Gastroesophageal sphincter (tissue), 4 donors: ENCODE data around the gene CDH13. TPM values are rescaled to one million over a fixed set of nuclear protein-coding genes. Genes with fewer than 3 reads are reported as not detected.

ENCODE experiments used
- ATAC-seq: fragments of 150-250 bp; one replicate; pipeline ENCODE4 v1.9.1; 2016; ENCODE audit warnings: mild to moderate bottlenecking, moderate library complexity
- H3K27ac ChIP-seq, 4 donors: fragments of 200-600 bp; sonication (generic) in 3 of 4; 1 replicate in 3 of 4; 2 replicates in 1 of 4; pipeline ENCODE4 v1.5.1; 2016 to 2019
- H3K27me3 ChIP-seq: fragments of 200-600 bp; sonication (generic); one replicate; pipeline ENCODE4 v1.5.1; 2019
- H3K36me3 ChIP-seq, 2 donors: fragments of 200-600 bp; sonication (generic); one replicate each; pipeline ENCODE4 v1.5.1; 2019; ENCODE audit warnings: control low read depth in 1 of 2
- H3K4me1 ChIP-seq, 3 donors: fragments of 200-600 bp; sonication (generic); 1 replicate in 2 of 3; 2 replicates in 1 of 3; pipeline ENCODE4 v1.5.1; 2016 to 2019; ENCODE audit warnings: control low read depth in 2 of 3
- H3K4me3 ChIP-seq, 2 donors: fragments of 200-600 bp; sonication (generic); one replicate each; pipeline ENCODE4 v1.5.1; 2019; ENCODE audit warnings: mild to moderate bottlenecking in 1 of 2, moderate library complexity in 1 of 2
- H3K9me3 ChIP-seq, 3 donors: fragments of 200-600 bp; sonication (generic); one replicate each; pipeline ENCODE4 v1.5.1; 2017 to 2019; ENCODE audit warnings: control low read depth in 2 of 3
- CTCF ChIP-seq, 4 experiments: fragments of 200-600 bp in 2 of 4; fragments of 450-650 bp in 2 of 4; sonication (generic) in 1 of 4; IDR thresholded peaks; one replicate each; pipeline ENCODE4 v1.5.1; 2017 to 2019; ENCODE audit warnings: antibody characterized with exemption in 4 of 4, mild to moderate bottlenecking in 2 of 4, moderate library complexity in 2 of 4
- EP300 ChIP-seq: sonication (generic); formaldehyde crosslinking; IDR thresholded peaks from one replicate; pipeline ENCODE4 v1.6.1; 2017; ENCODE audit warnings: antibody characterized with exemption, mild to moderate bottlenecking
- POLR2A ChIP-seq, 2 donors: fragments of 450-650 bp; IDR thresholded peaks; one replicate each; pipeline ENCODE4 v1.6.1; 2017; ENCODE audit warnings: antibody characterized with exemption in 2 of 2, mild to moderate bottlenecking in 2 of 2, moderate library complexity in 1 of 2
- POLR2AphosphoS5 ChIP-seq: sonication (generic); formaldehyde crosslinking; IDR thresholded peaks from one replicate; pipeline ENCODE4 v1.6.1; 2017; ENCODE audit warnings: antibody characterized with exemption
- WGBS, 2 donors: methylation state at CpG; one replicate each; pipeline ENCODE4 v1.1.5; 2018; ENCODE audit warnings: low coverage in 1 of 2; 5-methylcytosine and 5-hydroxymethylcytosine counted together
- total RNA-seq, 4 donors: library from RNA; depleted of rRNA; stranded (reverse); fragments of >200 nt; gene quantifications; one replicate each; pipeline ENCODE4 v1.1.0, GENCODE V29; 2016

Gene CDH13
- total RNA-seq, 4 donors from 2014 or later = 4.2 to 22.3 (median 11.4) TPM

GRCh38 chr16:82993415-82993814, 366.6 kb downstream of the CDH13 start:
- no peaks in the 10 kb centered on the region for H3K9me3 ChIP-seq
- H3K27ac ChIP-seq = no peak overlapping the region
- TF ChIP-seq POLR2A (IDR thresholded peaks at IDR 0.05) = no peak
- TF ChIP-seq EP300 = no peak
- TF ChIP-seq POLR2AphosphoS5 = no peak
- TF ChIP-seq CTCF (IDR thresholded peaks at IDR 0.05) = no peak
- no peaks in the 10 kb centered on the region for H3K36me3 ChIP-seq
- no peak for ATAC-seq
- H3K4me1 ChIP-seq = no peaks in the 10 kb centered on the region
- 83 to 100% methylated on average over 2 to 5 of the region's 5 CpGs for WGBS, 2 donors
- H3K27me3 ChIP-seq = no peaks in the 10 kb centered on the region
- H3K4me3 ChIP-seq = no peak overlapping the region

- Histone ChIP-seq H3K27me3 (no peaks in the 10 kb centered on the region), H3K9me3 (no peaks in the 10 kb centered on the region), H3K4me3 (no peak overlapping the region), H3K27ac (no peak overlapping the region), H3K36me3 (no peaks in the 10 kb centered on the region), H3K4me1 (no peaks in the 10 kb centered on the region)
- ATAC-seq = no peak
- WGBS, 2 donors = 74 to 88% methylated on average over 3 of the region's 4 CpGs
- no peak for TF ChIP-seq POLR2AphosphoS5
- no peak for TF ChIP-seq CTCF (IDR thresholded peaks at IDR 0.05)
- TF ChIP-seq EP300 = no peak
Observed at GRCh38 chr16:82993926-82994325, 367.2 kb downstream of the CDH13 start.

- WGBS, 2 donors = 77 to 87% methylated on average over 7 to 8 of the region's 9 CpGs
- no peak overlapping the region for H3K27ac ChIP-seq
- ATAC-seq = no peak
- H3K36me3 ChIP-seq = no peaks in the 10 kb centered on the region
- no peaks in the 10 kb centered on the region for H3K27me3 ChIP-seq
- H3K4me3 ChIP-seq = no peak overlapping the region
- H3K9me3 ChIP-seq = no peaks in the 10 kb centered on the region
- TF ChIP-seq POLR2A (IDR thresholded peaks at IDR 0.05) (no peak), EP300 (no peak), CTCF (IDR thresholded peaks at IDR 0.05) (no peak), POLR2AphosphoS5 (no peak)
- no peaks in the 10 kb centered on the region for H3K4me1 ChIP-seq
Observed at GRCh38 chr16:82995286-82995923, 368.6 kb downstream of the CDH13 start.

DNA sequence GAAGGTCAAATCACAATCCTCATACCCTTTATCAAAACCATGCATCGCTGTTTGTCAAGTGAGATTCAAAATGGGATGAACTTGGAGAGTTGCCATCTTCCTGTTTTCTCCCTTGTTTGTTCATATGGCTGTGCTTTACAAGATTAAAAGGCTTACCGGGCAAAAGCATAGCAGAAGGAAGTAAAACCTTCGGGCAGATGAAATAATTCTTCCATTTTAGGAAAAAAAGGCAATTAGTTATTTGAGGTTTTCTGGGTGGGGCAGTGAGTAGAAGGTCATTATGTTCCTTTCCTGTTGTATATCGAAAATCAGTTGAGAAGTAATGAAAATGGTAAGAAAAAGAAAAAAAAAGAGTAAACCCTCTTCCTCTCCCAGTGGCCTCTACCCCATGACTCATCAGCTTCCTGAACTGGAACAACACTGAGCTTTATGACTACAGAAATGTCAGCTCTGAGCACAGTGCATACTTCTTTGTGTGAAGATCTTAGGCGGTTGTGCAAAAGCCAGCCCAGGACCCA, 369.2 kb downstream of the CDH13 start:
- no peak overlapping the region for H3K27ac ChIP-seq
- no peaks in the 10 kb centered on the region for H3K27me3 ChIP-seq
- no peak overlapping the region for H3K4me3 ChIP-seq
- no peaks in the 10 kb centered on the region for H3K4me1 ChIP-seq
- ATAC-seq = peak; percentile 63
- TF ChIP-seq POLR2A (IDR thresholded peaks at IDR 0.05) = no peak
- TF ChIP-seq POLR2AphosphoS5 = no peak
- TF ChIP-seq EP300 = no peak
- TF ChIP-seq CTCF (IDR thresholded peaks at IDR 0.05) = no peak
- WGBS, 2 donors = 48 to 54% methylated on average over 5 of the region's 5 CpGs
- H3K36me3 ChIP-seq = no peaks in the 10 kb centered on the region
- H3K9me3 ChIP-seq = no peaks in the 10 kb centered on the region

GRCh38 chr16:82996814-82997213, 370.0 kb downstream of the CDH13 start:
- no peak overlapping the region for H3K27ac ChIP-seq
- WGBS, 2 donors = 82 to 93% methylated on average over 4 of the region's 4 CpGs
- H3K4me1 ChIP-seq = no peaks in the 10 kb centered on the region
- ATAC-seq = no peak
- H3K9me3 ChIP-seq = no peaks in the 10 kb centered on the region
- H3K36me3 ChIP-seq = no peaks in the 10 kb centered on the region
- no peak overlapping the region for H3K4me3 ChIP-seq
- TF ChIP-seq CTCF (IDR thresholded peaks at IDR 0.05) (no peak), POLR2AphosphoS5 (no peak), POLR2A (IDR thresholded peaks at IDR 0.05) (no peak)
- H3K27me3 ChIP-seq = no peaks in the 10 kb centered on the region
